GM18508 (cell line): ENCODE data around the gene E2F2.
"Not testable (repeated sequence)": the region's sequence is repeated elsewhere in the genome, so short reads cannot be mapped to it uniquely, and the experiment has no call there.

ENCODE experiments used
- ATAC-seq: cut with Tn5 transposase; IDR thresholded peaks from one replicate; pipeline ENCODE4 v1.9.1; 2021; ENCODE audit warnings: moderate number of reproducible peaks; ENCODE audit not compliant: insufficient read depth, unreplicated experiment

Gene E2F2

DNA sequence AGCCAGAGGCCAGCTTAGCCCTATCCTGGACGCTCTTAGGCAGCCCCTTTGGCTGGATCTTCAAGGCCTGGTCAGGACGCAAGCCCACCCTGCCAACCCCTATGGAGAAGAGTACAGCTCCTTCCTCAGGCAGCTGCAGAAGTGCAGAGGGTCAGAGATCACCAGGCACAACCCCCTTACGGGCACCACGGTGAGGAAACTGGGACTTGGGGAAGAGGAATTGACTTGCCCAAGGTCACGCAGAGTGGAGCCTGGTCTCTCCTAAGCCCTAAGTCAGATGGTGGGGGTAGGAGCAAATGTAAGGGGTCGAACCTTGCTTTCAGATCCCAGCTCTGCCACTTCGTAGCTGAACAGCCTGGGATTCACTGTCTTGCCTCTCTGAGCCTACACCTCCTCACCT lies 3.7 kb downstream of the E2F2 start:
- no peak for ATAC-seq

- ATAC-seq = no peak
Measured at GRCh38 chr1:23526329-23527041, 4.5 kb downstream of the E2F2 start.

GRCh38 chr1:23525558-23526250 lies 5.3 kb downstream of the E2F2 start:
- ATAC-seq = no peak

DNA sequence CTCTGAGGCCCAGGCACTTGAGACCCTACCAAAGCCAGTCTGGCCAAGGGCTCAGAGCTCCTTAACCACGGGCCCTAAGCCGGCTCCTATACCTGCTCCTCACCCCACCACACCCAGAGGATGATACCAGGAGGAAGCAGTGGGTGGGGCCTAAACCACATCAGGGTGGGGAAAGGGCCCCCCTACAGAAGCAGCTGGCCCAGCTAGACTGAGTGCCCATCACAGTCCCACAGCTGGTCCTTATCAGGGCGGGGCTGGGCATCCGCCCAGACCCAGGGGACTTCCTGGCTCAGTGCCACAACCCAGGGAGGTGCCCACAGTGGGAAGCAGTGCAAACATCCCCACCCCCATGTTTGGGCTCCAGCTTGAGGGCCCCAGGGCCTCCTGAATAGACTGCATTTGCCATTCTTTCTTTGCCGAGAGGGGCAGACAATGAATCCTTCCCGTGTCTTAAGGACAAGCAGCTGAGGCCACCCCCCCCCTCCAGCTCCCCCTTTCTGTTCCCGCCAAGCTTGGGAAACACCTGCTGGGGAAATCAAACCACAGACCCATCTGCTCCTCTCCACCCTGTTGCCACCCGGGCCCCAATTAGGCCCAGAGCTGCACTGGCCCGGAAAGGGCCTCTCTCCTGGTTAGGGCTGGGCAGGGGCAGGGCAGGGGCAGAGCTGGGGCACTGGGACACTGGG lies 6.2 kb downstream of the E2F2 start:
- no peak for ATAC-seq

- no peak for ATAC-seq
Measured at GRCh38 chr1:23524163-23524562, 6.9 kb downstream of the E2F2 start.

DNA sequence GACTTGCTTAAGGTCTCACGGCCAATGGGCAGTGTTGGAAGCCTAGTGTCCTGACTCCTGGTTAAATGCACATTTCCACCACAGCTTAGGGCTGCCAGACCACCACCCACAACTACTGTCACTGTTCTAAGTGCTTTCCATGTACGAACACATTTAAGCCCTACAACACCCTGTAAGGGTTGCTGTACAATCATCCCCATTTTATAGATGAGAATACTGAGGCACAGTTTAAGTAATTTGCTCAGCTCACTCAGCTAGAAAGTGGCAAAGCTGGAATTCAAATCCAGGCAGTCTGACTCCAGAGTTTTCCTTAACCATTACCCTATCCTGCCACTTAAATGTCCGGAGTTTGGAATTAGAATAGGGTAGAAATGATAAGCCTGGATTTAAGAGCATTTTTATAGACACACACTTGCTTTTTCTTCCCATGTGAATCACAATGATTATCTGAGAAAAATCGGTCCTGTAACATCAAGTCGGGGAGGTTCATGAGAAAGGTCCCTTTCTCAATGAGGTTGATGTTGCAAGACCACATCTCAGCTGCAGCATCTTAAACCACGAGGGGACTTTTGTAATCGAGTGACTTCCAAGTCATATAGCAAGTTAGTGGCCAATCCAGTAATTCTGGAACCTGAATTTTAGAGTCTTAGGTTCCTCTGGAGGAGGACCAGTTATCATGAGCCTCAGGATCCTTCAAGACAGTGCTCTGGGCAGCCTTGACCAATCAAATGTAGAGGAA lies 8.6 kb downstream of the E2F2 start:
- ATAC-seq = no peak

- no peak for ATAC-seq
Measured at GRCh38 chr1:23521588-23521987, 9.4 kb downstream of the E2F2 start.

DNA sequence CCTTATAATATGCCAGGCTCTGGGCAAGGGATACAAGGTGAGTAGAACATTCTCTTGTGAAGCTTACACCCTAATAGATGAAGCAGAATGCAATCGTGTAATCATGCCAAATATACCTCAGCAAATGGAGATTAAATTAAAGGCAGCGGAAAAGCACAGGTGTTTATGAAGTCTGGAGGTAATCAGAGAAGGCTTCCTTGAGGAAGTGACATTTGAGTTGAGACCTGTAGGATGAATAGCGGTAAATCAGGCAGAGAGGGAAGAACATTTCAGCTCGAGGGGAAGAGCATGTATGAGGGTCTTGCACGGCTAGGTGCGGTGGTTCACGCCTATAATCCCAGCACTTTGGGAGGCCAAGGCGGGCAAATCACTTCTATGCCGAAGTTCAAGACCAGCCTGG lies 13.5 kb downstream of the E2F2 start:
- ATAC-seq = no peak

- ATAC-seq = no peak
Measured at GRCh38 chr1:23515905-23516304, 15.1 kb downstream of the E2F2 start.

DNA sequence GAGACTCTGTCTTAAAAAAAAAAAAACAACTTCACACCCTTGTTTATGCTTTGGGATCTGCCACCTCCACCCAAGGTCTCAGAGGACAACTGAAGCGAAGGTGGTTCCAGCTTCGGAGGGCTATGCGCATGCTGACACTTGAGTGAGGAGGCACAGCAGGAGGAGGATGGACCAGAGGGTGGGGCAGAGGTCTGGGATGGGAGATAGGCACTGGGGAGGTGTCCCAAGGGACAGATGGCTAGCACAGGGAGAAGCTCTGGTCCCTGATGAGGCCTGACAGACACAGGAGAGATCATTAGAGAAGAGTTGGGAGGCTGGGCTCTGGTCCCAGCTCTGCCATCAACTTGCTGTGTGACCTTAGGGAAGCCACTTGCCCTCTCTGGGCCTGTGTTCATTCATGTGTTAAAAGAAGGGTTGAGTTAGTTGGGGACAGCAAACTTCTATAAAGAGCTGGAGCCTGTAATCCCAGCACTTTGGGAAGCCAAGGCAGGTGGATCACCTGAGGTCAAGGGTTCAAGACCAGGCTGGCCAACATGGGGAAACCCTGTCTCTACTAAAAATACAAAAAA lies 16.8 kb downstream of the E2F2 start:
- no peak for ATAC-seq

DNA sequence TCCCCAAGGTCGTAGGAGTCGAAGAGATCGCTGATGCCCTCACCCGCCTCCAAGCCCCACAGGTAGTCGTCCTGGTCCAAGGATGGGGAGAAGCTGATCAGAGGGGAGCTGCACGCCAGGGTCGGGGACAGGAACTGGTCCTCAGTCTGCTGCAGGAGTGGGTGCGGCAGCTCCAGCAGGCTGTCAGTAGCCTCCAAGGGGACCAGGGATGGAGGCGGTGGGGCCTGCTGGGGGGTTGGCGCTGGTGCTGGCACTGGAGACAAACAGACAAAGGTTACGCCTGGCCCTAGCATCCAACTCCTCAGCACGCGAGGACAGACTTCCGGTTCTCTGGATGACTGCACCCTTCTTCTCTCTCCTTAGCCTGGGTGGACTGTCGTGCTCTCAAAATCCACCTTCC lies 21.1 kb downstream of the E2F2 start:
- no peak for ATAC-seq

GRCh38 chr1:23506376-23507107 lies 24.5 kb downstream of the E2F2 start:
- no peak for ATAC-seq

DNA sequence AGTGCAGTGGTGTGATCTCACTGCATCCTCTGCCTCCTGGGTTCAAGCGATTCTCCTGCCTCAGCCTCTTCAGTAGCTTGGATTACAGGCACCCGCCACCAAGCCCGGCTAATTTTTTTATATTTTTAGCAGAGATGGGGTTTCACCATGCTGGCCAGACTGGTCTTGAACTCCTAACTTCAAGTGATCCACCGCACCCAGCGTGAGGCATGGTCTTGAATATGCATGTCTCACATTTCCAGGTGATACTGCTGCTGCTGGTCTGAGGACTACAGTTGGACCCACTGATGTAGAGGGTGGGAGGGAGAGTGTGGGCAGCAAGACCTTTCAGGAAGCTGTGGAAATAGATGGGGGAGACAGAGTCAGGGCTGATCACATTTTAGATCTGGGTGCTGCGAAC lies 25.2 kb downstream of the E2F2 start:
- no peak for ATAC-seq

- ATAC-seq = not testable (repeated sequence)
Measured at GRCh38 chr1:23504156-23504555, 26.9 kb downstream of the E2F2 start.

DNA sequence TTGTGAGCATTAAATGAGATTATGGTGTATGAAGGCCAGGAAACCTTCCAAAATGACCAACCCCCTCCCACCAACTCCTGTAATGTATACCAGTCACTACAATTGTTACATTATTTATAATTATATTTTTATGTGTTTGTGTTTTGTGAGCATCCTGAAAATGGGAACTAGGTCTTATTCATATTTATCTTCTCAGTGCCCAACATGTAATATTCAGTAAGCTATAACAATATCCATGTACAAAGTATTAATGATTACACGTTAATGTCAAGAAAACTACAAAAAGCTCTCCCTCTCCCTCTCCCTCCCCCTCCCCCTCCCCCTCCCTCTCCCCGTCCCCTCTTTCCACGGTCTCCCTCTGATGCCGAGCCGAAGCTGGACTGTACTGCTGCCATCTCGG lies 28.1 kb downstream of the E2F2 start:
- ATAC-seq = no peak

DNA sequence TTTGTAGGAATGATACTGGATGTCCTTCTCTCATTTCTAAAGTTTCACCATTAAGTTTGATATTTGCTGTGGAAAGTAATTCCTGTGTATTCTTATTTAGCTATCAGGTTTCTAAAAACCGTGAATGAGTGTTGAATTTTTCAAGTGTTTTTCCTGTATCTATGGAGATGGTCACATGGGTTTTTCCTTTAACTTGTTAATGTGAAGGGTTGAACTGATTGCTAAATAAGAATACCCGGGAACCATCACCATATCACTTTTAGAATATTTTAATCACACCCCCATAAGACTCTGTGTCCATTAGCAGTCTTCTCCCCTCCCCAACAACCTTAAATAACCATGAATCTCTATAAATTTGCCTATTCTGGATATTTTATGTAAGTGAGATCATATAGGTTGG lies 30.6 kb downstream of the E2F2 start:
- no peak for ATAC-seq

GRCh38 chr1:23497777-23498439 lies 33.1 kb downstream of the E2F2 start:
- ATAC-seq = no peak

GRCh38 chr1:23496490-23497181 lies 34.4 kb downstream of the E2F2 start:
- ATAC-seq = no peak

DNA sequence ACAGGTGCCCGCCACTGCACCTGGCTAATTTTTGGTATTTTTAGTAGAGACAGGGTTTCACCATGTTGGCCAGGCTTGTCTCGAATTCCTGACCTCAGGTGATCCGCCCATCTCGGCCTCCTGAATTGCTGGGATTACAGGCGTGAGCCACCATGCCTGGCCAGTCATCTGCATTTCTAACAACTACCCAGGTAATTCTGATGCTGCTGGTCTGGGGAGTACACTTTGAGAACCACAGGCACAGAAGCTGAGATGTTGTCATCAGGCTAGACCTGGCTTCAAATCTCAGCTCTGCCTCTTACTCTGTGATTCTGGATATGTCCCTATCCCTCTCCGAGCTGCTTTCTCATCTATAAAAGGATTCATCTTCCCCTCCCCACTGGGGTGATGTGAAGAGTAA lies 36.2 kb downstream of the E2F2 start:
- ATAC-seq = not testable (repeated sequence)
